Inferior parietal cortex (tissue), 1 donor: ENCODE measurements around the gene KIF20B.
"Not testable (repeated sequence)": the region's sequence is repeated elsewhere in the genome, so short reads cannot be mapped to it uniquely, and the experiment has no call there.

Experiments used
- DNase-seq: peaks from one replicate; pipeline ENCODE4 v3.0.0-alpha.2; 2016; ENCODE audit errors: extremely low spot score

KIF20B gene

DNA sequence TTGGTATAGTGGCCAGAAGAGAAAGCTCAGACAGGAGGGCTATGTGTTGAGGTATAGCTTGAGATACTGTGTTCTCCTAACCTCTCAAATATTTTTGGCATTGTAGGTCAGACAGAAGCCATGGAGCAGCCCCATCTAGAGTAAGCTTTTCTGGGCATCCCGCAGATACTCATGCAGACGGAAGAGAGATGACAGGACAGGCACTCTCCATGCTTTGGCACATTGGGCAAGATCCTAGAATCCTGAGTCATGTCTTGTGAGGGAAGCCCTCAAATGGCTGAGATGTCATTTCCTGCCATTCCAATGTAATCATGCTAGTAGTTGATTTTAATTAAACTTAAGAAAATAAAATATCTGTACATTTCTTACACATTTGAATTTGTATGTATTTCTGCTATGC, 16.8 kb upstream of the KIF20B start:
- DNase-seq = no peak

DNA sequence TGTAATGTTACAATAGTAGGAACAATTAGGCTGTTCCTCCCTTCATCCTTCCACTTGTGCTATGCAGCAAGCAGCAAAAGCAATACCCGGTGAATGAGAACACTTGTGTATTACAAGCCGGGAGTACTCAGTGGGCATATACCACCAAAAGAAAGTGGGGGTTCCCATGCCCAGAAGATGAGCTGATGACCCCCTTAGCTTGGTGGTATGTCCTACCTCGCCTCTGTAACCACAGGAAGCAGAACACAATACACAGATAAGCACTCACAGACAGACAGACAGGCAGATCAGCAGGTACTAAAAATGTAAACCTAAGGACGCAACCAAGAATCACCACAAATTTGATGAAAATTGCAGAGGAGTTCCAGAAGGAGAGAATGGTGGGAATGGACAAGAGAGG, 15.5 kb upstream of the KIF20B start:
- no peak for DNase-seq

DNA sequence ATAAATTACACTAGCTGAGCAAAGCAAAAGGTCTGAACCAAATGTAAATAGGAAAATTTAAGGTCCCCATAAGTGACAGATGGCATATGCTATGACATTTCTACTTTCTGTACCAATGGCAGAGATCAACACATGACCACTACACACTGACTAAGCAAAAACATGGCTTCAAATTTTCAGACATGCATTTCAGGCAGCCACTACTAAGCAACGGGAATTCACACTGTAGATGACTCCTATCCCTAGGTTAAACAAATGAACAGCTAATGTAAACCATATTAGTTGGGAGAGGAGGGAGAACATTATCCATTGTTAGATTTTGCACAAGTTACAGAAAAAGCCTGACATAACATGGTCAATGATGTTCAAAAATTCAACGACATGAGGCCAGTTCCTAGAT, 11.4 kb upstream of the KIF20B start:
- DNase-seq = no peak

DNA sequence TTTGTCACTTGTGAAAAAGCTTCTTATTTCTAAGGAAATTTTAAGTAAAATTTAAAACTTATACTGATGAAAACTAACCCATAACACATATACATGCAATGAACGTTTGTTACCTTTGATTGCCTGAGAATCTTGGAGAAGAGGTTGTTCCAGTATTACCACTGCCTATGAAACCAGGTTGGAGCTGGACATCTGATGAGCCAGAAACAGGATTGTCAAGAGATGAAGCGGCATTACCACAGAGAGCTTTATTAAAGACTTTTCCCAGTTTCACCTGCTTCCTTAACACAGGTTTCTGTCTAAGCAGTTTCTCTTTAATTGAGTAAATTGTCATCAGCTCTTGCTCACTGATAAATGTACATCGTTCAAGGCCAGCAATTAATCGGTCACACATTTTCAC, 9.0 kb upstream of the KIF20B start:
- no peak for DNase-seq

DNA sequence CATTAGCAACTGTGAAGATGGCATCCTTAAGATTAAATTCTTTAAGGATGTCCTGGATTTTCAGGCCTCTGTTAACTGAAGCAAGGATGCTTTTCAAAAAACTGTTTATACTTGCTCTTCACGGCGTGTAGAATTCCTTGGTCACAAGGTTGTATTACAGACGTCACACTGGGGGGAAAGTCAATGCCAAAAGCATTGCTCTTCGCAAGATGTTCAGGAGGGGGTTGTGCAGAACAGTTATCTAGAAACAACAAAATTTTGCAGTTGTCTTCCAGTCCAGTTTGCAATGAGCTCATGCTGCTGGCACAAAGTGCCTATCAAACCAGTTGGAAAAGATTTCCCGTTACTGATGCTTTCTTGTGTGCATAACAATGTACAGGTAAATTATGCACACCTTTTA, 8.2 kb upstream of the KIF20B start:
- DNase-seq = no peak

DNA sequence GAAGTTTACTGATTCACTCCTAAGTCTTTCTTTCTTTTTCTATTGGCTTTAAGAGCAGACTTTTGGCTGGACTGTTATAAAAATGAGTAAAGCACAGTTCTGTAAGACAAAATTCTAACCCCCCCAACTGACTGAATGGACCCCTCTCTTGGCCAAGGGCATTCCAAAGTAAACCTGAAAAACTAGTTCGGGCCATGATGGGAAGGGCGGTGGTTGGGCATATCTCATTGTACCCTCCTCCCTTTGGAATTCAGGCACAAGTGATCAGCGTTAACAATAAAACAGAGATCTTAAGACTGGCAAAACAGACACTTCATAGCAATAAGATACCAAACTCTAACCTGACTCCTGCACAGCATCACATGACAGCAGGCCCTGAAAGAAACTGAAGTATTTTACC, 6.1 kb upstream of the KIF20B start:
- DNase-seq = no peak

DNA sequence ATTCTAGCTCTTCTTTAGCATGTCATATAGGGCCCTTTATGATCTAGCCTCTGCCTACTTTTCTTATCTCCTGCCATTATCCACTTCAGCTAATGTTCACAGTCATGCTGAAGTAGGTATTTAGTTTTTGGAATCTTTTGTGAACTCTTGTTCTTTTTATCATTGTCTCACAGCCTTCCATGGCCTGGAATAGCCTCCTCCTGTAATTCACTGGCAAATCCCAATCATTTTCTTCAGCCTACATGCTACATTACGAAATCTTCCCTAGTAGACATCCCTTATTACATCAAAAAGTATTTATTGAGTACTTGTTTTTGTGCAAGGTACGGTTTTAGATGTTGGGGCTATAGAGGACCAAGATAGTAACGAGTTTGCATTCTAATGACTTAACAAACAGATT, 3.4 kb upstream of the KIF20B start:
- DNase-seq = no peak

DNA sequence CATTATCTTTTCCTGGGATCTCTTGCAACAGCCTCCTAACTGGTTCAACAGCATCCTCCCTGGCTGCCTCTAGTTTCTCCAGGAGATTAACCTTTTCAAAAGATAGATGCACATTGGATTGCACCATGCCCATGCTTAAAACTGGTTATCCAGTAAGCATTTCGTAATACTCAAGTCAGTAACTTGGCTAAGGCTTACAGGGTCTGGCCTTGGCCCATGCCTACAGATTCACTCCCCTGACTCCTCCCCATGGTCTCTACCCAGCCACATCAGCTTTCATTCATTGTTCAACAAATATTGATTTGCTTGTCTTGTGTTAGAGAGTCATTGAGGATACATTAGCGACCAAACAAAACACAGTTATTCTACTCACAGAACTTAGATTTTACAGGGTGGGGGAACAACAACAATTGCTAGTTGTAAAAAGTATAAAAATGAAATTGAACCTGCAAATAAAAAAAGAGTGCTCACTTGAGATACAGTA, 1.8 kb upstream of the KIF20B start:
- no peak for DNase-seq

DNA sequence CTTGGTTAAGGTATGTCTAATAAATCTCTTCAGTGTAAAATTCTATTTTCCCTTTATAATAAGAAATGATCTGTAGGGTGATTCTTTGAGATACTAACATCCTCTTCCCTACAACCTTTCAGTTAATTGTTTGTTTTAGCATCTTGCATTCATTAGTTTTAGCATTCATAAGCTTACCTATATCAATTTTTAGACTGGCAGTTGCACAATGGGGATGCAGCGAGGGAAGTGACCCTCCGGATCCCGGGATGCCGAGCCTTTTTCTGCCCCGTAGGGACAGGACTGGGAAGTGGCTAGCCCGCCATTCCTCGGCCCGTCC, 508 bp upstream of the KIF20B start:
- no peak for DNase-seq

DNA sequence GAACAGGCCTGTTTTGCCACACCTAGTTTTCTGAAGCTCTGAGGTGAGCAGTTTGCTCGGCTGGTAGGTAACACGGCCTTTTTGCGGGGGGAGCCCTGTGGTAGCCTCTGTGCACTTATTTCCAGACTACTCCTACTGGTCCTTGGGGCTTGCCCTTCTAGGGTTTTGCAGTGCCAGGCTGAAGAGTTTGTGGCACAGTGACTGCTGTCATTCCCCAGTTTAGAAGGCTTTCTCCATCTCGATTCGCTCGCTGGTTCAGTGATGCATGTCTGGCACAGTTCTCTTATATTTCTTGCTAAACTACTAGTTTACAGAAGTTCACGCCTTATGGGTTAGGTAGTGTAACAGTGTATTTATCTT, 711 bp downstream of the KIF20B start:
- DNase-seq = no peak

DNA sequence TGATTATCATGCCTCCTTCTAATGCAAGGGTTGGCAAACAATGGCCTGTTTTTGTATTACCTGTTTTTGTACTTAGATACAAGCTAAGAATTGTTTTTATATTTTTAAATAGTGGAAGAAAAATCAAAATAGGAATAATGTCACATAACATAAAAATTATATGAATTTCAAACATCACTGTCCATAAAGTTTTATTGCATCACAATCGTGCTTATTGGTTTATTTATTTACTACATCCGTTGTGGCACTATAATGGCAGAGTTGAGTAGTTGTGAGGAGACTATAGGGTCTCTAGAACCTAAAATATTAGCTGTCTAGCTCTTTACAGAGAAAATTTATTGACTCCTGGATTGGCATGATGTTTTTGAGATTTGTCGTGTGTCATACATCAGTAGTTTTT, 4.1 kb downstream of the KIF20B start:
- no peak for DNase-seq

DNA sequence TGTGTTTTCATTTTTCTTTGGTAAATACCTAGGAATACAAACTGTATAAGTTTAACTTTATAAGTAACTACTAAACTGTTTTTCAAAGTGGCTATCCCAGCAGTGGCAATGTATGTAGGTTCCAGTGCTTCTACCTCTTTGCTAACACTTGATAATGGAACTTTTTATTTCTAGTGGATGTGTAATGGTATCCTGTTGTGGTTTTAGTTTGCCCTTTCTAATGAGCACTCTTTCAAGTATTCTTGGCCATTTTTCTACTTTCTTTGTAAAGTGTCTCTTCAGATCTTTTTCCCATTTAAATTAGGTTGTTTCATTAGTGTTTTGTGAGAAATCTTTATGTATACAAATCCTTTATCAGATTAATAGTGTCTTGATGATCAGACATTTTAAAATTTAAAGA, 4.6 kb downstream of the KIF20B start:
- DNase-seq = no peak

DNA sequence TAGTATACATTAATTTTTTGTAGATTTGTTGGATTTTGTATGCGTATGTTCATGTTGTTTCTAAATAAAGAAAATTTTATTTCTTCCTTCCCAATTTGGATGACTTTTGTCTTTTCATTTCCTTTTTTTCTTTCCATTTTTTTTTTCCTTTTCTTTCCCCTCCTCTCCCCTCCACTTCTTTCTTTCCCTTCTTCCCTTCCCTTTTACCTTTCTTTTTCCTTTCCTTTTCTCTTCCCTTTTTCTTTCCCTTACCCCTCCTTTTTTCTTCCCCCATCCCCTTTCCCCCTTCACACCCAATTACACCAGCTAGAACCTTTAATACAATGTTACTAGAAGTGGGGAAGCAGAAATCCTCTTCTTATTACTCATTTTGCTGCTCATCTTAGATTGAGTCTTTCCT, 6.0 kb downstream of the KIF20B start:
- no peak for DNase-seq

DNA sequence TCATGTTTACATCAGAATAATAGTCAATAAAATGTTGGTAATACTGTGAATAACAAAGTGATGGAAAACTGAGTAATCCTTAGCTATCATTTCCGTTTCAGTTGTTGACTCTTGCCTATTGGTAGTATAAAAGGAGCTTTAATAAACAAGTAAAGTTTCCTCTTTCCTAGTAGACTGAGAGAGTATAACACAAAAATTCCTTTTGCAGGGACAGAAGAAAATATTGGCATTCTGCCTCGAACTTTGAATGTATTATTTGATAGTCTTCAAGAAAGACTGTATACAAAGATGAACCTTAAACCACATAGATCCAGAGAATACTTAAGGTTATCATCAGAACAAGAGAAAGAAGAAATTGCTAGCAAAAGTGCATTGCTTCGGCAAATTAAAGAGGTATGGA, 9.4 kb downstream of the KIF20B start:
- no peak for DNase-seq

DNA sequence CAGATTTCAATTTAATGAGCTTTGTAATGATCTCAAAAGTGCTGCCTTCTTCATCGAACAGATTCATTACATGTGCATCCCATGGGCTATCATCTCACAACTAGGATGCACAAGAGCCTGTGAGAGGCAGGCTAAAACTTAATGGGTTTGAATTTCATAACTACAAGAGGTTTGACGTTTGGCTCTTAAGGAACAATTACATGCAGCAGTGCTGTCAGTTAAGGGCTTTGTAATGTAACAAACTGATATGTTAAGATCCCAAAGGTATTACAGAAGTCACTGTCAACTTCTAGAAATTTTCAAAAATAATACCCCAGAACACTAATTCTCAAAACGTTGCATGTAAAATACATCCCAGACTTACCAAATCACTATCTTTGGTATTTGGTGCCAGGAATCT, 33.2 kb downstream of the KIF20B start:
- no peak for DNase-seq

DNA sequence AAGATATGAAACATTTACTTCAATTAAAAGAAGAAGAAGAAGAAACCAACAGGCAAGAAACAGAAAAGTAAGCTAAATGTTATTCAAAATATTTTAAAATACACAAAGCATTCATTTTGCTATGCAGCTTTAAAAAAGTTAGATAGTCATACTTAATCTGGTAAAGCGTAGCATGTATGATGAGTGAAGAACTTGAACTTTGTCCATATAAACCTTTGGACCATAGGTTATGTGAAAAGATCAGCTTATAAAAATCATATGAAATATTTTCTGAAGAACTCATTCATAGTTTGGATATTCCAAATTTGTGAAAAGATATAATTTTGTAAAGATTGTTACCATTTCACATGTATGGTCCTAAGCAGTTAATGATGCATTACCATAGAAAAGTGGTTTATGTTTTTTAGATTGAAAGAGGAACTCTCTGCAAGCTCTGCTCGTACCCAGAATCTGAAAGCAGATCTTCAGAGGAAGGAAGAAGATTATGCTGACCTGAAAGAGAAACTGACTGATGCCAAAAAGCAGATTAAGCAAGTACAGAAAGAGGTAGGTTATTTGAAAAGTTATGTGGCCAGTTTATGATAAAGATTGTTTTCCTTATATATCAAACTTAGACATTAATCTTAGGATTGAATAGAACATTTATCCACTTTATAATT, 37.3 kb downstream of the KIF20B start:
- DNase-seq = no peak

DNA sequence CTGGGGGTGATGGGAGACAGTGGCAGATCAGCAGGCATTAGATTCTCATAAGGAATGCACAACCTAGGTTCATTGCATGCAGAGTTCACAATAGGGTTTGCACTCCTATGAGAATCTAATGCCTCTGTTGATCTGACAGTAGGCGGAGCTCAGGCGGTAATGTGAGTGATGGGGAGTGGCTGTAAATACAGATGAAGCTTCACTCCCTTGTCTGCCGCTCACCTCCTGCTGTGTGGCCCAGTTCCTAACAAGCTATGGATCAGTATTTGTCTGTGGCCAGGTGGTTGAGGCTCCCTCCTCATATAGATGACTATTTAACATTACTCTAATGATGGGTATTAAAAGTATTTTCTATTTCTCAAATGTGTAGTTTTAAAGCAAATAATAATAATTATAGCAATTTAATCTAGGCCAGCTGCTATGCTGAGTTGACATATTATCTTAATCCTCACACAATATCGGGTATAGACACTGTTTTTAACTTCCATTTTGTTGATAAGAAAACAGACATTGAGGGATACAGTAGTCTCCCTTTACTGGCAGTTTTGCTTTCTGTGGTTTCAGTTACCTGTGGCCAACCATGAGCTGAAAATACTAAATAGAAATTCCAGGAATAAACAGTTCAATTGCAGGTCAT, 39.9 kb downstream of the KIF20B start:
- DNase-seq = no peak

DNA sequence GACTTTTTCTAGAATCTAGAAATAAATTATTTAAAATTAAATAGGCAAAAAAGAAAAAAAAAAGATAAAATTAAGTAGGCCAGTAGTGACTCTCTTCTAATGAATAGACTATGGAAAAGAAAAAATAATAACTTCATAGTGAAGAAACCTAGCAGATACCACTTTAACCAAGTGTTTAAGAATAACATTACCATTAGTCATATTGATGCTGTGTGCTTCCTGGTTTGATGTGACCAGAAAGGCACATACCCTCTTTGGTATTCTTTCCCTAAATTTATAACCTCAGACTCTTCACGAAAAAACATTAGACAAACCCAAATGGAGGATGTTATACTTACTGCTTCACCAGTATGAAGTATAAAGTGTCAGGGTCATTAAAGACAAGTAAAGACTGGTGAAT, 42.6 kb downstream of the KIF20B start:
- no peak for DNase-seq

DNA sequence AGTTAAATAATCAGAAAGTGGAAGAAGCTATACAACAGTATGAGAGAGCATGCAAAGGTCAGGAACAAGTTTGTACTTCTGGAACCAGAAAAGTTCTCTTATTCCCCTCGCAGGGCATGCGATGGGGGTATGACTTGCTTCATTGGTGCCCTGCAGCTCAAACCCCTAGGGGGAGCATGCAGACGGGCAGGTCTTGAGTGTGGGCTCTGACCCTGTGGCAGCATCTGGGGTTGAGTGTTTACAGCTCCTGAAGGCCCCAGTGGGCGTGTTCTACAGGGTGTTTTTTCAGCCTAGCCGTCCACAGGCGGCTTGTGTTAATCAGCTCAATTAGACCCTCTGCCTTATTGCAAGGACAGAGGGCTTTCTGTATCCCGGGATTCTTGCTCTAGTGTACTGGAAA, 44.5 kb downstream of the KIF20B start:
- DNase-seq = no peak

DNA sequence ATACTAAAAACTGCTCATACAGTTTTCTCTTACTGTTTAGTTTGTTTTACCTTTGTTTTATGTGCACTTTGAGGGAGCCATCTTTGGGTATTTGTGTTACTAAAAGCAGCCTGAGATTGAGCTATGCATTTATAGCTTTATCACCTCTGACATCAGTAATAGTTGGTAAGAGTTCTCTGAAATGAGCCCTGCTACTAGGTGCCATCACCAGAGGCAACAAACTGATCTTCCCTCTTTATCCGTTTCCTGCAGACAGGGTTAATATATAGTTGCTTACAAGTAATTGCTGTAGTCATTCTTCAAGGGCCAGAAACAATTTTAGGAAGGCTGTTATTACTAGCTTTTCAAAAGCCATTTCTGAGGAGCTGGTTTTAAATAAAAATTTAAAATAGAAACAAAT, 49.1 kb downstream of the KIF20B start:
- no peak for DNase-seq

DNA sequence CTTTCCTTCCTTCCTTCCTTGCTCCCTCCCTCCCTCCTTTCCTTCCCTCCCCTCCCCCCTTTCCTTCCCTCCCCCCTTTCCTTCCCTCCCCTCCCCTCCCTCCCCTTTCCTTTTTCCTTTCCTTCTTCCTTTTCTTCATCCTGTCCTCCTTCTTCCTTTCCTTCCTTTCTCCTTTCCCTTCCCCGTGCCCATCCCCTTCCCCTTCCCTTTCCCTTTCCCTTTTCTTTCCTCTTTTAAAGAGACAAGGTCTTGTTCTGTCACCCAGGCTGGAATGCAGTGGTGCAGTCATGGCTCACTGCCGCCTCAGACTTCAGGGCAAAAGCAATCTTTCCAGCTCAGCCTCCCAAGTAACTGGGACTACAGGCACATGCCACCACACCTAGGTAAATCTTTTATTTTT, 54.0 kb downstream of the KIF20B start:
- DNase-seq = no peak

DNA sequence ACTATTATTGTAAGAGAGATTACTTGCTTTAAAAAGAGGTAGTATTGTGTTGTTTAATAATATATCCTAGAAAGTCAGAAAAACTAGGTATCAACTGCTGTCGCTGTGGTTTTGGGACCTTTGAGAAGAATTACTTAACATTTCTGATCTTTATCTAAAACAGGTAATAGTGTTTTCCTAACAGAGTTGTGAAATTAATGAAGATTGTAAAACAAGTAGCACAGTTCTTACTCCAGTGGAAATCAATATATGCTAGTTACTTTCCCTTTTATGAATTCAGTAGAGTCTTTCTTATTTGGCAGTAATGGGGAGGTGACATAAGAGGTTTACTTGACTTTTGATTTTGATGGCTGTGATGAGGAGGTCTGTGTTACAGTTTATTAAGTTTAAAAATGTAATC, 58.1 kb downstream of the KIF20B start:
- DNase-seq = no peak

DNA sequence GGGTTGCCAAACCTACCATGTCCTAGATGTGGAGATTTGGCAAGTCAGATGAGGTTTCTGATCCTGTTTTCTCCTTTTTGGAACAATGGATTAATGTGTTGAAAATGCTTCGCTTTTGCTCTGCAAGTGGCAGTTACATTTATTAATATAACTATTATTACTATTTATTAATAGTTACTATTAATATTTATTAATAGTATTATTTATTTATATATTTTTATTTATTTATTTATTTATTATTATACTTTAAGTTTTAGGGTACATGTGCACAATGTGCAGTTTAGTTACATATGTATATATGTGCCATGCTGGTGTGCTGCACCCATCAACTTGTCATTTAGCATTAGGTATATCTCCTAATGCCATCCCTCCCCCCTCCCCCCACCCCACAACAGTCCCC, 62.3 kb downstream of the KIF20B start:
- DNase-seq = not testable (repeated sequence)

DNA sequence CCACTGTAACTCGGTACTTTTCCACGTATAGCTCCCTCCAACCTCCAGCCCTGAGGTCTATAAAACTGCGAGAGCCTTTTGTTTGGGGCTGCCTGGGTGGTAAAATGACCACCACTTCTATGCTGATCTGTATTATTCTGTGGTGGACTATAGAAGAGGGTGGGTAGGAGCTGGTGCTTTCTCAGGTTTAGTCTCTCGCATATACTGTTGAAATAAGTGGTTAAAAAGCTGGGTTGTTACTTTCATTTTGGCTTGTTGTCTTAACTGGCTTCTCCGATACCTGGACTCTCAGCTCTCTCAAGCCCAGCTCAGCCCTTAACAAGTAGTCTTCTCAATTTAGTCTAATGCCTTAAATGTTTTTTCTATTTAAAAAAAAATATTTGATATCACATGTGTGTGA, 70.3 kb downstream of the KIF20B start:
- DNase-seq = no peak
